ENCODE results near the gene MSI2. TPM values are rescaled to one million over a fixed set of nuclear protein-coding genes. Genes with fewer than 3 reads are reported as not detected.

Gene MSI2
- total and polyA plus RNA-seq, 4 donors: 9.4 to 64.0 (median 30.4) TPM

- Histone ChIP-seq H3K9me3 (ENCODE audit: control insufficient read depth in 4 of 4, insufficient read depth in 3 of 4, low read length in 3 of 4) (no peaks in the 10 kb centered on the region), H3K4me1 (ENCODE audit: control insufficient read depth in 5 of 5, insufficient read depth in 5 of 5, low read length in 5 of 5) (peaks cover 5 to 45% (median 20%) of the 10 kb centered on the region in 5 donors), H3K4me3 (no peak overlapping the region), H3K9ac (ENCODE audit: insufficient read depth in 1 of 2, low read length in 2 of 2) (no peak overlapping the region), H3K36me3 (ENCODE audit: control insufficient read depth in 4 of 4, insufficient read depth in 4 of 4, low read length in 4 of 4) (no peaks in the 10 kb centered on the region), H3K27ac (ENCODE audit: low read depth in 1 of 2, low read length in 1 of 2) (no peak overlapping the region), H3K27me3 (ENCODE audit: control insufficient read depth in 3 of 3, insufficient read depth in 3 of 3, low read length in 2 of 3) (no peaks in the 10 kb centered on the region)
- ATAC-seq (ENCODE audit: insufficient read depth, low FRiP score) (no peak), DNase-seq (no peak)
- no peak for TF ChIP-seq CTCF (IDR thresholded peaks at IDR 0.05; ENCODE audit: control extremely low read depth, extremely low read depth)
- WGBS, 2 donors: 90 to 91% methylated on average over 6 of the region's 6 CpGs
Observed at GRCh38 chr17:57484081-57484666, 227.9 kb downstream of the MSI2 start.

GRCh38 chr17:57484826-57485565 lies 228.7 kb downstream of the MSI2 start:
- 77 to 92% methylated on average over 10 of the region's 10 CpGs for WGBS, 2 donors
- no peak for TF ChIP-seq CTCF (IDR thresholded peaks at IDR 0.05; ENCODE audit: control extremely low read depth, extremely low read depth)
- no peak for ATAC-seq (ENCODE audit: insufficient read depth, low FRiP score)
- H3K9me3 ChIP-seq (ENCODE audit: control insufficient read depth in 4 of 4, insufficient read depth in 3 of 4, low read length in 3 of 4): no peaks in the 10 kb centered on the region
- H3K9ac ChIP-seq (ENCODE audit: insufficient read depth in 1 of 2, low read length in 2 of 2): no peak overlapping the region
- no peaks in the 10 kb centered on the region for H3K36me3 ChIP-seq (ENCODE audit: control insufficient read depth in 4 of 4, insufficient read depth in 4 of 4, low read length in 4 of 4)
- no peaks in the 10 kb centered on the region for H3K27me3 ChIP-seq (ENCODE audit: control insufficient read depth in 3 of 3, insufficient read depth in 3 of 3, low read length in 2 of 3)
- no peak overlapping the region for H3K4me3 ChIP-seq
- no peak overlapping the region for H3K27ac ChIP-seq (ENCODE audit: low read depth in 1 of 2, low read length in 1 of 2)
- no peak for DNase-seq
- H3K4me1 ChIP-seq (ENCODE audit: control insufficient read depth in 5 of 5, insufficient read depth in 5 of 5, low read length in 5 of 5): peaks cover 5 to 45% (median 22%) of the 10 kb centered on the region in 5 donors

GRCh38 chr17:57485566-57485865 lies 229.2 kb downstream of the MSI2 start:
- H3K36me3 ChIP-seq (ENCODE audit: control insufficient read depth in 4 of 4, insufficient read depth in 4 of 4, low read length in 4 of 4): no peaks in the 10 kb centered on the region

More at GRCh38 chr17:57485566-57485865, 229.2 kb downstream of the MSI2 start:
- Histone ChIP-seq H3K4me1 (ENCODE audit: control insufficient read depth in 5 of 5, insufficient read depth in 5 of 5, low read length in 5 of 5) (peaks cover 5 to 48% (median 27%) of the 10 kb centered on the region in 5 donors), H3K9ac (ENCODE audit: insufficient read depth in 1 of 2, low read length in 2 of 2) (no peak overlapping the region), H3K27me3 (ENCODE audit: control insufficient read depth in 3 of 3, insufficient read depth in 3 of 3, low read length in 2 of 3) (no peaks in the 10 kb centered on the region), H3K9me3 (ENCODE audit: control insufficient read depth in 4 of 4, insufficient read depth in 3 of 4, low read length in 3 of 4) (no peaks in the 10 kb centered on the region), H3K27ac (ENCODE audit: low read depth in 1 of 2, low read length in 1 of 2) (no peak overlapping the region), H3K4me3 (no peak overlapping the region)
- no peak for TF ChIP-seq CTCF (IDR thresholded peaks at IDR 0.05; ENCODE audit: control extremely low read depth, extremely low read depth)
- no peak for DNase-seq
- WGBS, 2 donors: 53 to 72% methylated on average over 4 of the region's 4 CpGs
- ATAC-seq (ENCODE audit: insufficient read depth, low FRiP score): no peak
